Panc1 (cell line): ENCODE results near the gene ASCC1. TPM values are rescaled to one million over a fixed set of nuclear protein-coding genes. Genes with fewer than 3 reads are reported as not detected.

ENCODE experiments used
- ATAC-seq: fragments of 200-7000 bp; cut with Tn5 transposase; 2 replicates; pipeline ENCODE4 v1.9.1; 2020; ENCODE audit warnings: mild to moderate bottlenecking, moderate library complexity
- BruUV-seq: library from RNA; stranded (reverse); fragments of 400-500 nt; replicated peaks from 2 replicates; lab custom pipeline; 2021; lab: Mats Ljungman, UMichigan
- CTCF ChIA-PET: fragments of 300-600 bp; sonication (Branson Sonifier 250); formaldehyde crosslinking; loops from one replicate; lab custom pipeline; 2022; ENCODE audit warnings: antibody characterized with exemption; lab: Charles Lee
- POLR2A ChIA-PET: fragments of 300-600 bp; sonication (Branson Sonifier 250); formaldehyde crosslinking; loops from one replicate; lab custom pipeline; 2022; ENCODE audit warnings: antibody characterized with exemption; lab: Charles Lee
- DNase-seq: peaks from one replicate; pipeline ENCODE4 v3.0.0-alpha.2; 2010; ENCODE audit warnings: low read depth, low spot score
- H3K27ac ChIP-seq: 2 replicates; pipeline ENCODE4 v1.5.1; 2011; ENCODE audit warnings: mild to moderate bottlenecking, low read length, inconsistent platforms
- H3K27me3 ChIP-seq: fragments of 200-500 bp; sonication (Bioruptor generic); 2 replicates; pipeline ENCODE4 v1.6.0; 2014; ENCODE audit warnings: low read length, inconsistent platforms; ENCODE audit not compliant: control insufficient read depth, insufficient read depth
- H3K36me3 ChIP-seq: fragments of 200-500 bp; sonication (Bioruptor generic); 2 replicates; pipeline ENCODE4 v1.5.1; 2014; ENCODE audit warnings: inconsistent platforms, mild to moderate bottlenecking, low read length, moderate library complexity; ENCODE audit not compliant: control insufficient read depth, insufficient read depth
- H3K4me1 ChIP-seq: 2 replicates; pipeline ENCODE4 v1.5.1; 2011; ENCODE audit warnings: inconsistent platforms, mild to moderate bottlenecking, low read length, moderate library complexity; ENCODE audit not compliant: control insufficient read depth, insufficient read depth
- H3K4me3 ChIP-seq, 2 experiments: 2 replicates each; pipeline ENCODE4 v1.5.1; 2011 to 2012; ENCODE audit warnings: low read depth in 2 of 2, low read length in 2 of 2, mild to moderate bottlenecking in 2 of 2, inconsistent platforms in 1 of 2, moderate library complexity in 1 of 2
- H3K9me3 ChIP-seq: fragments of 200-500 bp; sonication (Bioruptor generic); 2 replicates; pipeline ENCODE4 v1.5.1; 2014; ENCODE audit warnings: low read depth, mild to moderate bottlenecking, inconsistent platforms, low read length, moderate library complexity; ENCODE audit not compliant: control insufficient read depth, insufficient read depth
- CTCF ChIP-seq: fragments of 450-650 bp; IDR thresholded peaks from 2 replicates; pipeline ENCODE4 v1.5.1; 2017; ENCODE audit warnings: mild to moderate bottlenecking
- POLR2AphosphoS5 ChIP-seq: IDR thresholded peaks from 2 replicates; pipeline ENCODE4 v1.6.1; 2012; ENCODE audit warnings: mild to moderate bottlenecking, low read depth, low read length, moderate library complexity
- REST ChIP-seq, 2 experiments: IDR thresholded peaks; 2 replicates each; pipeline ENCODE4 v1.6.1; 2011 to 2012; ENCODE audit warnings: low read depth in 2 of 2, control low read depth in 1 of 2, low read length in 1 of 2, mild to moderate bottlenecking in 1 of 2, moderate library complexity in 1 of 2; ENCODE audit not compliant: insufficient read depth in 1 of 2
- SIN3A ChIP-seq: IDR thresholded peaks from 2 replicates; pipeline ENCODE4 v1.6.1; 2012; ENCODE audit warnings: low read depth, mild to moderate bottlenecking, low read length, moderate library complexity, borderline replicate concordance; ENCODE audit not compliant: insufficient read depth
- TCF7L2 ChIP-seq: IDR thresholded peaks from 2 replicates; pipeline ENCODE4 v1.6.1; 2011; ENCODE audit warnings: mild to moderate bottlenecking, low read depth, low read length, inconsistent platforms
- in situ Hi-C: cut with HindIII; loops from 2 replicates; pipeline ENCODE4 v1.10.0; 2016; ENCODE audit warnings: low sequenced_read_pairs, low pct_unique_long_range_greater_than_20kb
- intact Hi-C: fragments of 100-400 bp; cut with micrococcal nuclease; formaldehyde crosslinking; loops from one replicate; pipeline ENCODE4 v1.10.0; 2022; ENCODE audit not compliant: unreplicated experiment
- total RNA-seq: library from RNA; stranded (reverse); gene quantifications from one replicate; pipeline ENCODE4 v1.2.1, GENCODE V29; 2021; ENCODE audit not compliant: unreplicated experiment

Gene ASCC1
- total RNA-seq, 1 experiment from 2014 or later: 114 TPM

- Histone ChIP-seq H3K4me3 (no peak overlapping the region), H3K36me3 (no peaks in the 10 kb centered on the region), H3K27ac (peak overlapping the region; percentile 92; the same call in 1 of the 2 replicates), H3K9me3 (no peaks in the 10 kb centered on the region), H3K27me3 (no peaks in the 10 kb centered on the region), H3K4me1 (peaks cover 38% of the 10 kb centered on the region)
- TF ChIP-seq CTCF: no peak
- TF ChIP-seq TCF7L2: no peak
- no peak for TF ChIP-seq SIN3A
- TF ChIP-seq REST (IDR thresholded peaks at IDR 0.05; ENCODE audit: insufficient read depth in 1 of 2, low read depth in 2 of 2, low read length in 1 of 2): no peak
- no peak for TF ChIP-seq POLR2AphosphoS5
- ATAC-seq: no peak
- in situ Hi-C loops: no loop called here
- ChIA-PET CTCF (interaction anchor here (0.7 to 1.5 kb wide), 2 partner anchors 84 to 196 kb away, joined by 4 to 5 read pairs; no protein-coding TSS in a partner anchor), POLR2A (no interaction called here)
- intact Hi-C loops: no loop called here
- no TSS peak for BruUV-seq
- DNase-seq: no peak
Measured at GRCh38 chr10:72252972-72253371, 36.9 kb upstream of the ASCC1 start.

DNA sequence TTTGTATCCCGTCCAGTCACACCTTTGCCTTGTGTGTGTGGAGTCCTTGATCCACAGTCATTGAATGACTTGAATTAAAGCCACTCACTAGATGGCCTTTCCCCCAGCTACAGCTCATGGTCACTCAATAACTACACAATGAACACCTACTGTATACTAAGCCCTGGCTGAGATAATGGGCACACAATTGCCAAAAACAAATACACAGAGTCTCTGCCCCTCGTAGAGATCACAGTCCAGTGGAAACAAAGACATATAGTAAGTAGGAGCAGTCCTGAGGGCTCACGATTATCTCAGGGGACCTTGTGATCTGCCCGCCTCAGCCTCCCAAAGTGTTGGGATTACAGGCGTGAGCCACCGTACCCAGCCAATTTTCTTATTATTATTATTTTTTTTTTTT is 35.6 kb upstream of the ASCC1 start:
- DNase-seq (no peak), ATAC-seq (no peak)
- intact Hi-C loops (no loop called here), in situ Hi-C loops (no loop called here)
- Histone ChIP-seq H3K4me1 (peaks cover 40% of the 10 kb centered on the region), H3K9me3 (no peaks in the 10 kb centered on the region), H3K36me3 (no peaks in the 10 kb centered on the region), H3K27me3 (no peaks in the 10 kb centered on the region), H3K4me3 (no peak overlapping the region), H3K27ac (peak overlapping the region; percentile 1; the same call in 1 of the 2 replicates)
- TF ChIP-seq SIN3A (no peak), POLR2AphosphoS5 (no peak), CTCF (no peak)
- no TSS peak for BruUV-seq
- ChIA-PET POLR2A (interaction anchor here (0.5 kb wide), 1 partner anchor 244 kb away, joined by 3 read pairs; no protein-coding TSS in a partner anchor), CTCF (no interaction called here)
